ENCODE results near the gene TBC1D10A.

Gene TBC1D10A

GRCh38 chr22:30326706-30327362 lies at the start of gene TBC1D10A:
TSS of gene TBC1D10A (minus strand) at chr22:30326941. CDS start at chr22:30326881, 60 bp downstream.
- TF ChIP-seq CTCF (IDR thresholded peaks at IDR 0.05; ENCODE audit: low read depth, low read length) = no peak

GRCh38 chr22:30375312-30375849 lies 48.6 kb upstream of the TBC1D10A start:
- no peak for TF ChIP-seq CTCF (IDR thresholded peaks at IDR 0.05; ENCODE audit: low read depth, low read length)
- H3K4me3 ChIP-seq (ENCODE audit: low read depth, low read length) = no peak overlapping the region

More at GRCh38 chr22:30326706-30327362, at the start of gene TBC1D10A:
- H3K4me3 ChIP-seq (ENCODE audit: low read depth, low read length) = peak within 1 kb of the TSS; percentile 82

- H3K4me3 ChIP-seq (ENCODE audit: low read depth, low read length) = no peak overlapping the region
- no peak for TF ChIP-seq CTCF (IDR thresholded peaks at IDR 0.05; ENCODE audit: low read depth, low read length)
Observed at GRCh38 chr22:30373331-30374325, 46.9 kb upstream of the TBC1D10A start.

GRCh38 chr22:30372915-30373314 lies 46.2 kb upstream of the TBC1D10A start:
- no peak for TF ChIP-seq CTCF (IDR thresholded peaks at IDR 0.05; ENCODE audit: low read depth, low read length)
- H3K4me3 ChIP-seq (ENCODE audit: low read depth, low read length) = no peak overlapping the region

GRCh38 chr22:30371981-30372380 lies 45.2 kb upstream of the TBC1D10A start:
- TF ChIP-seq CTCF (IDR thresholded peaks at IDR 0.05; ENCODE audit: low read depth, low read length) = no peak
- H3K4me3 ChIP-seq (ENCODE audit: low read depth, low read length) = no peak overlapping the region

- TF ChIP-seq CTCF (IDR thresholded peaks at IDR 0.05; ENCODE audit: low read depth, low read length) = no peak
- H3K4me3 ChIP-seq (ENCODE audit: low read depth, low read length) = no peak overlapping the region
Observed at GRCh38 chr22:30371321-30371720, 44.6 kb upstream of the TBC1D10A start.

Data from WI38 (cell line).